ENCODE data around the gene ITGBL1.

- no peak for TF ChIP-seq CTCF (IDR thresholded peaks at IDR 0.05)
- TF ChIP-seq POLR2A (IDR thresholded peaks at IDR 0.05): no peak
These were observed 238.4 kb downstream of the ITGBL1 start for GRCh38 chr13:101690871-101691270.

All from lower leg skin (tissue), 3 donors.